ENCODE results near the gene EXD2. TPM values are rescaled to one million over a fixed set of nuclear protein-coding genes. Genes with fewer than 3 reads are reported as not detected.
"Not testable (repeated sequence)": the region's sequence is repeated elsewhere in the genome, so short reads cannot be mapped to it uniquely, and the experiment has no call there.

Gene EXD2
- total RNA-seq, 1 donor from 2014 or later, result 12.2 TPM

- ATAC-seq, result no peak
Observed at GRCh38 chr14:69259168-69259526, 67.8 kb downstream of the EXD2 start.

- no peak for ATAC-seq
Observed at GRCh38 chr14:69259527-69260189, 68.4 kb downstream of the EXD2 start, which contains the start of gene GALNT16. Gene GALNT16 (plus strand): TSS chr14:69260158. CDS start chr14:69260291, 133 bp downstream.

- ATAC-seq, result no peak
Observed at GRCh38 chr14:69260190-69260860, 69.0 kb downstream of the EXD2 start.

GRCh38 chr14:69260861-69261564, 69.7 kb downstream of the EXD2 start:
- peak; percentile 68 for ATAC-seq

GRCh38 chr14:69261761-69262331, 70.5 kb downstream of the EXD2 start:
- no peak for ATAC-seq

- ATAC-seq, result no peak
Observed at GRCh38 chr14:69262516-69262915, 71.2 kb downstream of the EXD2 start.

GRCh38 chr14:69263364-69263763, 72.1 kb downstream of the EXD2 start:
- no peak for ATAC-seq

- no peak for ATAC-seq
Observed at GRCh38 chr14:69263771-69264170, 72.5 kb downstream of the EXD2 start.

- no peak for ATAC-seq
Observed at GRCh38 chr14:69266572-69267345, 75.5 kb downstream of the EXD2 start.

- no peak for ATAC-seq
Observed at GRCh38 chr14:69267492-69267891, 76.2 kb downstream of the EXD2 start.

- no peak for ATAC-seq
Observed at GRCh38 chr14:69268223-69268622, 76.9 kb downstream of the EXD2 start.

GRCh38 chr14:69268763-69269162, 77.5 kb downstream of the EXD2 start:
- ATAC-seq, result peak; percentile 31

GRCh38 chr14:69269381-69269780, 78.1 kb downstream of the EXD2 start:
- ATAC-seq, result no peak

- ATAC-seq, result no peak
Observed at GRCh38 chr14:69270097-69270496, 78.8 kb downstream of the EXD2 start.

- no peak for ATAC-seq
Observed at GRCh38 chr14:69270795-69271708, 79.8 kb downstream of the EXD2 start.

GRCh38 chr14:69274321-69274720, 83.0 kb downstream of the EXD2 start:
- ATAC-seq, result no peak

GRCh38 chr14:69275331-69275730, 84.0 kb downstream of the EXD2 start:
- ATAC-seq, result no peak

- not testable (repeated sequence) for ATAC-seq
Observed at GRCh38 chr14:69277356-69277755, 86.1 kb downstream of the EXD2 start.

GRCh38 chr14:69280746-69281291, 89.5 kb downstream of the EXD2 start:
- ATAC-seq, result no peak

GRCh38 chr14:69281450-69282169, 90.3 kb downstream of the EXD2 start:
- no peak for ATAC-seq

All from esophagus mucosa (tissue), 1 donor.